Breast epithelium (tissue), 3 donors: Measurements from ENCODE around the gene GREM2.

Source experiments
- POLR2A ChIP-seq: fragments of 450-650 bp; IDR thresholded peaks from one replicate; pipeline ENCODE4 v1.6.1; 2016; ENCODE audit warnings: antibody characterized with exemption, mild to moderate bottlenecking, moderate library complexity
- TF ChIP-seq, protein P1 (sequence below), 3 donors: fragments of 450-650 bp; IDR thresholded peaks; one replicate each; pipeline ENCODE4 v1.5.1; 2016 to 2017; ENCODE audit warnings: antibody characterized with exemption in 3 of 3, mild to moderate bottlenecking in 3 of 3, moderate library complexity in 3 of 3

DNA sequence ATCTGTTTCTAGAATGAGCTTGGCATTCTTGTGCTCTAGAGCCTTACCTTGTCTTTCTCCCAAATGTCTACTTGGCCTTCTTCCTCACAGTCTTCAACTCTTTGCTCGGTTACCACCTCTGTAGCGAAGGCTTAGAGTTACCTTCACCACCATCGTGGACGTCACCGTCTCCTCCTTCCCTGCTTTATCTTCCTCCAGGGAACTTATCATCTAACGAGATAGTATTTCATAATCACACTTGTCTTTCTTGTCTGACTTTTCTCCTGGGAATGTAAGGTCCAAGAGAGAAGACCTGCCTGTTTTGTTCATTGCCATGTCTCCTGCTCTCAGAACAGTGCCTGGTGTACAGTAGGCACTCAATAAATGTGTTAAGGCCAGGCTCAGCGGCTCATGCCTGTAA lies 115.6 kb downstream of the GREM2 start:
- TF ChIP-seq, protein P1, sequence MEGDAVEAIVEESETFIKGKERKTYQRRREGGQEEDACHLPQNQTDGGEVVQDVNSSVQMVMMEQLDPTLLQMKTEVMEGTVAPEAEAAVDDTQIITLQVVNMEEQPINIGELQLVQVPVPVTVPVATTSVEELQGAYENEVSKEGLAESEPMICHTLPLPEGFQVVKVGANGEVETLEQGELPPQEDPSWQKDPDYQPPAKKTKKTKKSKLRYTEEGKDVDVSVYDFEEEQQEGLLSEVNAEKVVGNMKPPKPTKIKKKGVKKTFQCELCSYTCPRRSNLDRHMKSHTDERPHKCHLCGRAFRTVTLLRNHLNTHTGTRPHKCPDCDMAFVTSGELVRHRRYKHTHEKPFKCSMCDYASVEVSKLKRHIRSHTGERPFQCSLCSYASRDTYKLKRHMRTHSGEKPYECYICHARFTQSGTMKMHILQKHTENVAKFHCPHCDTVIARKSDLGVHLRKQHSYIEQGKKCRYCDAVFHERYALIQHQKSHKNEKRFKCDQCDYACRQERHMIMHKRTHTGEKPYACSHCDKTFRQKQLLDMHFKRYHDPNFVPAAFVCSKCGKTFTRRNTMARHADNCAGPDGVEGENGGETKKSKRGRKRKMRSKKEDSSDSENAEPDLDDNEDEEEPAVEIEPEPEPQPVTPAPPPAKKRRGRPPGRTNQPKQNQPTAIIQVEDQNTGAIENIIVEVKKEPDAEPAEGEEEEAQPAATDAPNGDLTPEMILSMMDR (IDR thresholded peaks at IDR 0.05), result no peak
- TF ChIP-seq POLR2A, result no peak
